GM21723 (cell line): Measurements from ENCODE around the gene STK32B.

Experiments
- ATAC-seq: cut with Tn5 transposase; IDR thresholded peaks from one replicate; pipeline ENCODE4 v1.9.1; 2021; ENCODE audit warnings: mild to moderate bottlenecking, moderate library complexity; ENCODE audit not compliant: unreplicated experiment

Gene STK32B

GRCh38 chr4:5462254-5462835, 411.1 kb downstream of the STK32B start:
- no peak for ATAC-seq

GRCh38 chr4:5462896-5463295, 411.6 kb downstream of the STK32B start:
- no peak for ATAC-seq

- ATAC-seq, result no peak
Observed at GRCh38 chr4:5463361-5463760, 412.1 kb downstream of the STK32B start.

GRCh38 chr4:5463936-5464650, 412.8 kb downstream of the STK32B start:
- ATAC-seq, result no peak

- ATAC-seq, result no peak
Observed at GRCh38 chr4:5465529-5465928, 414.2 kb downstream of the STK32B start.

- no peak for ATAC-seq
Observed at GRCh38 chr4:5465956-5466355, 414.7 kb downstream of the STK32B start.

- no peak for ATAC-seq
Observed at GRCh38 chr4:5467111-5467510, 415.8 kb downstream of the STK32B start.

- ATAC-seq, result no peak
Observed at GRCh38 chr4:5469151-5469775, 418.0 kb downstream of the STK32B start.

- ATAC-seq, result no peak
Observed at GRCh38 chr4:5469861-5470260, 418.6 kb downstream of the STK32B start.

- no peak for ATAC-seq
Observed at GRCh38 chr4:5470318-5471198, 419.3 kb downstream of the STK32B start.

- no peak for ATAC-seq
Observed at GRCh38 chr4:5471206-5471605, 419.9 kb downstream of the STK32B start.

GRCh38 chr4:5471691-5472090, 420.4 kb downstream of the STK32B start:
- ATAC-seq, result no peak

GRCh38 chr4:5472160-5472591, 420.9 kb downstream of the STK32B start:
- ATAC-seq, result no peak

GRCh38 chr4:5473125-5473524, 421.8 kb downstream of the STK32B start:
- ATAC-seq, result no peak

GRCh38 chr4:5474756-5475155, 423.5 kb downstream of the STK32B start:
- ATAC-seq, result no peak

GRCh38 chr4:5477613-5478012, 426.3 kb downstream of the STK32B start:
- ATAC-seq, result no peak

- no peak for ATAC-seq
Observed at GRCh38 chr4:5478169-5478568, 426.9 kb downstream of the STK32B start.

- no peak for ATAC-seq
Observed at GRCh38 chr4:5478697-5479096, 427.4 kb downstream of the STK32B start.

- no peak for ATAC-seq
Observed at GRCh38 chr4:5479518-5480060, 428.3 kb downstream of the STK32B start.

- no peak for ATAC-seq
Observed at GRCh38 chr4:5488413-5488812, 437.1 kb downstream of the STK32B start.

GRCh38 chr4:5489260-5489659, 438.0 kb downstream of the STK32B start:
- no peak for ATAC-seq
